Stimulated activated CD8-positive, alpha-beta memory T cell treated with anti-CD3 and anti-CD28 coated beads, Interleukin-4, amount 100 ng/mL, for 1 hour (primary cell): Measurements from ENCODE around the gene ELMO3.

Experiments
- DNase-seq, 2 donors: peaks; one replicate each; pipeline ENCODE4 v3.0.0-alpha.2; 2020; ENCODE audit warnings: low read depth in 2 of 2, low spot score in 1 of 2

The ELMO3 gene

GRCh38 chr16:67193536-67193935, 5.4 kb upstream of the ELMO3 start:
- no peak for DNase-seq

GRCh38 chr16:67194260-67194659, 4.7 kb upstream of the ELMO3 start:
- DNase-seq, result no peak

- DNase-seq, result no peak
Observed at GRCh38 chr16:67195676-67196075, 3.3 kb upstream of the ELMO3 start.

- no peak for DNase-seq
Observed at GRCh38 chr16:67196881-67197280, 2.0 kb upstream of the ELMO3 start.

GRCh38 chr16:67197704-67198103, 1.2 kb upstream of the ELMO3 start:
- DNase-seq, result no peak

GRCh38 chr16:67198238-67198734, 645 bp upstream of the ELMO3 start:
- no peak for DNase-seq

GRCh38 chr16:67199808-67200198, 872 bp downstream of the ELMO3 start:
- no peak for DNase-seq

GRCh38 chr16:67200491-67200890, 1.6 kb downstream of the ELMO3 start:
- DNase-seq, result no peak

GRCh38 chr16:67201411-67202345, 2.7 kb downstream of the ELMO3 start:
- DNase-seq, result no peak

GRCh38 chr16:67202426-67202825, 3.5 kb downstream of the ELMO3 start:
- no peak for DNase-seq

GRCh38 chr16:67202956-67203493, 4.1 kb downstream of the ELMO3 start:
- no peak for DNase-seq

- no peak for DNase-seq
Observed at GRCh38 chr16:67204076-67204475, 5.1 kb downstream of the ELMO3 start.

- no peak for DNase-seq
Observed at GRCh38 chr16:67206129-67206837, 7.4 kb downstream of the ELMO3 start.

GRCh38 chr16:67206838-67207248, 7.9 kb downstream of the ELMO3 start:
- no peak for DNase-seq

- no peak for DNase-seq
Observed at GRCh38 chr16:67207249-67208091, 8.5 kb downstream of the ELMO3 start.

- no peak for DNase-seq
Observed at GRCh38 chr16:67208154-67208896, 9.4 kb downstream of the ELMO3 start.

- no peak for DNase-seq
Observed at GRCh38 chr16:67209565-67209964, 10.6 kb downstream of the ELMO3 start.

GRCh38 chr16:67210069-67210937, 11.4 kb downstream of the ELMO3 start:
- no peak for DNase-seq

- no peak for DNase-seq
Observed at GRCh38 chr16:67211674-67212073, 12.7 kb downstream of the ELMO3 start.
